SU-DHL-6 (cell line): Measurements from ENCODE around the gene CHD6.

Experiments
- EZH2phosphoT487 ChIP-seq: fragments of 200-600 bp; sonication (generic), shearing (Covaris generic); conservative IDR thresholded peaks from 2 replicates; pipeline ENCODE4 v1.6.1; 2018; ENCODE audit warnings: mild to moderate bottlenecking, antibody characterized with exemption, low read length, moderate library complexity, mixed read lengths
- TF ChIP-seq, protein P1 (sequence below): fragments of 200-600 bp; sonication (generic); IDR thresholded peaks from one replicate; pipeline ENCODE4 v1.5.1; 2017; ENCODE audit warnings: antibody characterized with exemption, mild to moderate bottlenecking, low read length, moderate library complexity; ENCODE audit not compliant: insufficient read depth, poor library complexity, severe bottlenecking

DNA sequence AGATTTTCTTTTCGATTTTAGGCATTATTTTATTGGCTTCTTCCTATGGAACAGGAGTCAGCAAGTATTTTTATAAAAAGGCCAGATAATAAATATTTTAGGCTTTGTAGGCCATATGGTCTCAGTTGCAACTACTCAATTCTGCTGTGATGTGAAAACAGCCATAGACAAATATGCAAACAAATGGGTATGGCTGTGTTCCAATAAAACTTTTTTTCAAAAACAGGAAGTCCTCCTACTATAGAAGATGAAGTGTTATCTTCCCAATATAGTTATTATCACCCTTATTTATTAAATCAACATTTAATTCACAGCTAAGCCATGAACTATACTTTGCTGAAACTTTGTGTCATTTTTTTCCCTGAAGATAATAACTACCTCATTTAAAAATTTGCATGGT is 57.2 kb downstream of the CHD6 start:
- TF ChIP-seq, protein P1, sequence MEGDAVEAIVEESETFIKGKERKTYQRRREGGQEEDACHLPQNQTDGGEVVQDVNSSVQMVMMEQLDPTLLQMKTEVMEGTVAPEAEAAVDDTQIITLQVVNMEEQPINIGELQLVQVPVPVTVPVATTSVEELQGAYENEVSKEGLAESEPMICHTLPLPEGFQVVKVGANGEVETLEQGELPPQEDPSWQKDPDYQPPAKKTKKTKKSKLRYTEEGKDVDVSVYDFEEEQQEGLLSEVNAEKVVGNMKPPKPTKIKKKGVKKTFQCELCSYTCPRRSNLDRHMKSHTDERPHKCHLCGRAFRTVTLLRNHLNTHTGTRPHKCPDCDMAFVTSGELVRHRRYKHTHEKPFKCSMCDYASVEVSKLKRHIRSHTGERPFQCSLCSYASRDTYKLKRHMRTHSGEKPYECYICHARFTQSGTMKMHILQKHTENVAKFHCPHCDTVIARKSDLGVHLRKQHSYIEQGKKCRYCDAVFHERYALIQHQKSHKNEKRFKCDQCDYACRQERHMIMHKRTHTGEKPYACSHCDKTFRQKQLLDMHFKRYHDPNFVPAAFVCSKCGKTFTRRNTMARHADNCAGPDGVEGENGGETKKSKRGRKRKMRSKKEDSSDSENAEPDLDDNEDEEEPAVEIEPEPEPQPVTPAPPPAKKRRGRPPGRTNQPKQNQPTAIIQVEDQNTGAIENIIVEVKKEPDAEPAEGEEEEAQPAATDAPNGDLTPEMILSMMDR = no peak
- no peak for TF ChIP-seq EZH2phosphoT487
